ENCODE results near the gene DTX3. TPM values are rescaled to one million over a fixed set of nuclear protein-coding genes. Genes with fewer than 3 reads are reported as not detected.

DTX3 gene
- total RNA-seq, 1 experiment from 2014 or later = 11.9 TPM

DNA sequence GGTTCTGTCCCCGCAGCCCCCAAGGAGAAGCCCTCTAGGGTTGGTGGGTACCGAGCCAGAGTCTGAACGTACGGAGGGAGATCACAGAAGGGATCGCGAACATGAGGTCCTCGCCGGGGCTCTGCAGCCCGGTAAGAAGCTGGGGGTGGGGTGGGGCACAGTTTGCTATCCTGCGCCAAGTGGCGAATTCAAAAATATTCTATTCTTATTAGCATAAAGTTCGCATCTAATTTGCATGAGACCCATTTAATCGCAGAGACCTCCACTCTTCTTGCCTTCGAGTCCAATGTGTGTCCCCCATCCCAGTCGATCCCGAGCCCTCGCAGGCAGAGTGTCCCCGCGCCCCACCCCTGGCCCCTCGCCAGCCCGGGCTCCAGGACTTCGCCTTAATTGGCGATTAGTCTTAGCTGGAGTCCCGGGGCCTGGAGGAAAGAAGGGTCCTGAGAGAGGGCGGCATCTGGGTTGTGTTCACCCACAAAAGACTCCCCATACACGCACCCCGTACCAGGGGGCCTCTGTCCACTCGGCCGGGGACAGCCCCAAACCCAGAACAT lies 6.0 kb downstream of the DTX3 start:
- DNase-seq = no peak
- Histone ChIP-seq H3K4me2 (ENCODE audit: low read length) (peak overlapping the region; percentile 88), H3K4me1 (ENCODE audit: insufficient read depth, low read length) (peaks cover 9% of the 10 kb centered on the region; the same call in 1 of the 2 replicates), H3K36me3 (ENCODE audit: low read depth, low read length) (no peaks in the 10 kb centered on the region), H3K79me2 (ENCODE audit: low read length) (no peaks in the 10 kb centered on the region), H3K9ac (ENCODE audit: low read length) (peak overlapping the region; percentile 63; the same call in 1 of the 2 replicates), H3K27me3 (ENCODE audit: low read length) (no peaks in the 10 kb centered on the region), H2AFZ (ENCODE audit: low read length) (peak overlapping the region; percentile 96), H3K27ac (ENCODE audit: low read length) (no peak overlapping the region), H3F3A (ENCODE audit: low read length, unreplicated experiment) (no peaks in the 10 kb centered on the region), H4K20me1 (ENCODE audit: low read length) (no peaks in the 10 kb centered on the region), H3K9me3 (ENCODE audit: low read length) (no peaks in the 10 kb centered on the region), H3K9me2 (replicated peaks; ENCODE audit: low read length) (no peaks in the 10 kb centered on the region), H3K4me3 (ENCODE audit: low read length) (peak overlapping the region; percentile 78)
- POLR2A ChIA-PET (ENCODE audit: unreplicated experiment) = no interaction called here
- TSS peak; percentile 27 for BruUV-seq (replicated peaks)
- CTCF ChIA-PET = interaction anchor here (0.6 kb wide), 1 partner anchor 27 kb away, joined by 4 read pairs; no protein-coding TSS in a partner anchor
- ATAC-seq = no peak
- intact Hi-C loops (cut with micrococcal nuclease) = no loop called here
- no peak for TF ChIP-seq EZH2 (IDR thresholded peaks at IDR 0.05; ENCODE audit: low read length, unreplicated experiment)
- no peak for TF ChIP-seq EZH2phosphoT487 (IDR thresholded peaks at IDR 0.05; ENCODE audit: borderline replicate concordance, low read length)
- TF ChIP-seq, protein P1, sequence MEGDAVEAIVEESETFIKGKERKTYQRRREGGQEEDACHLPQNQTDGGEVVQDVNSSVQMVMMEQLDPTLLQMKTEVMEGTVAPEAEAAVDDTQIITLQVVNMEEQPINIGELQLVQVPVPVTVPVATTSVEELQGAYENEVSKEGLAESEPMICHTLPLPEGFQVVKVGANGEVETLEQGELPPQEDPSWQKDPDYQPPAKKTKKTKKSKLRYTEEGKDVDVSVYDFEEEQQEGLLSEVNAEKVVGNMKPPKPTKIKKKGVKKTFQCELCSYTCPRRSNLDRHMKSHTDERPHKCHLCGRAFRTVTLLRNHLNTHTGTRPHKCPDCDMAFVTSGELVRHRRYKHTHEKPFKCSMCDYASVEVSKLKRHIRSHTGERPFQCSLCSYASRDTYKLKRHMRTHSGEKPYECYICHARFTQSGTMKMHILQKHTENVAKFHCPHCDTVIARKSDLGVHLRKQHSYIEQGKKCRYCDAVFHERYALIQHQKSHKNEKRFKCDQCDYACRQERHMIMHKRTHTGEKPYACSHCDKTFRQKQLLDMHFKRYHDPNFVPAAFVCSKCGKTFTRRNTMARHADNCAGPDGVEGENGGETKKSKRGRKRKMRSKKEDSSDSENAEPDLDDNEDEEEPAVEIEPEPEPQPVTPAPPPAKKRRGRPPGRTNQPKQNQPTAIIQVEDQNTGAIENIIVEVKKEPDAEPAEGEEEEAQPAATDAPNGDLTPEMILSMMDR (conservative IDR thresholded peaks at IDR 0.05; ENCODE audit: low read depth, low read length) = no peak

DNA sequence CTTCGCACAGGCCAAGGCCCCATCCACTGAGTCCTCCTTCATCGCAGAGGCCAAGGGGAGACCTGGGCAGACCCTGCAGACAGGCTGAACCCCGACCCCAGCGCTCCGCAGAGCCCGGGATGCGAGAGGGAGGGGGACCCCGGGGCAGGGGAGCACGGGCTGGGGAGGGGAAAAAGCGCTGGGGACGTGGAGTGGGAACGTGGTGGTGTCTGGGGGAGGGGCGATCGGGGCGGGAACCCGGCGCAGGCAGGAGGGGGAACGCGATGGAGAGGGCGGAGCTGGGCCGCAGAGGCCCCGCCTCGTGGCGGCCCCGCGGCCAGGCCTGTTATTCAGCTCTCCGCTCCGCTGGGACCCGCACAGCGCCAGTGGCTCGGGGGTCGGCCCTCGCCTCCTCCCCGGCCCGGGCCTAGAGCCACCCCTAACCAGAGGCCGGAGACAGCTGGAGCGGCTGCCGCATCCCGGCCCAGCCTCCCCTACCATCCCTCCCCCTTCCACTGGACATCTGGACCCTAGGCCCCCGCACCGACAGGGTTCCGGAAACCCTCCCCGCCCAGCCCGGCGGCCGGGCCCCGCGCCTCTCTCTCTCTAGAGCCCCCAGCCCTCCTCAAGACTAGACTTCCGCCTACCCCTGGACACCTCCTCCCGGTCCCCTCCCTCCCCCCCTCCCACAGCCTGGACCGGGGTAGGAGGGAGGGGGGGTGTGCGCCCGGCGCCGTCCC lies 6.6 kb downstream of the DTX3 start, which contains the start of gene ARHGEF25:
ARHGEF25 (plus strand) TSS at position 328 of the 719 bp plus-strand sequence. CDS start 460 bp downstream, outside the sequence.
- H3K27me3 ChIP-seq (ENCODE audit: low read length) = no peaks in the 10 kb centered on the region
- no peaks in the 10 kb centered on the region for H3K9me2 ChIP-seq (replicated peaks; ENCODE audit: low read length)
- TF ChIP-seq EZH2 (IDR thresholded peaks at IDR 0.05; ENCODE audit: low read length, unreplicated experiment) = no peak
- TF ChIP-seq EZH2phosphoT487 (IDR thresholded peaks at IDR 0.05; ENCODE audit: borderline replicate concordance, low read length) = no peak
- TF ChIP-seq, protein P1 (conservative IDR thresholded peaks at IDR 0.05; ENCODE audit: low read depth, low read length) = no peak
- DNase-seq (peak; percentile 35), ATAC-seq (peak; percentile 90)
- H3K36me3 ChIP-seq (ENCODE audit: low read depth, low read length) = no peaks in the 10 kb centered on the region
- POLR2A ChIA-PET (ENCODE audit: unreplicated experiment) = no interaction called here
- CTCF ChIA-PET = interaction anchor here (0.6 kb wide), 2 partner anchors 28 to 123 kb away, joined by 3 to 4 read pairs; no protein-coding TSS in a partner anchor
- H2AFZ ChIP-seq (ENCODE audit: low read length) = peak within 1 kb of the TSS; percentile 96
- BruUV-seq (replicated peaks) = no TSS peak
- H3K9me3 ChIP-seq (ENCODE audit: low read length) = no peaks in the 10 kb centered on the region
- peak within 1 kb of the TSS; percentile 88 for H3K4me2 ChIP-seq (ENCODE audit: low read length)
- intact Hi-C loops (cut with micrococcal nuclease) = no loop called here
- H3F3A ChIP-seq (ENCODE audit: low read length, unreplicated experiment) = no peaks in the 10 kb centered on the region
- H4K20me1 ChIP-seq (ENCODE audit: low read length) = no peaks in the 10 kb centered on the region
- H3K4me1 ChIP-seq (ENCODE audit: insufficient read depth, low read length) = peaks cover 9% of the 10 kb centered on the region; the same call in 1 of the 2 replicates
- peak within 1 kb of the TSS; percentile 63 for H3K9ac ChIP-seq (ENCODE audit: low read length)
- no peak within 1 kb of the TSS for H3K27ac ChIP-seq (ENCODE audit: low read length)
- H3K4me3 ChIP-seq (ENCODE audit: low read length) = peak within 1 kb of the TSS; percentile 78
- H3K79me2 ChIP-seq (ENCODE audit: low read length) = no peaks in the 10 kb centered on the region
